Lung (tissue), 12 donors: ENCODE data around the gene COL1A1. TPM values are rescaled to one million over a fixed set of nuclear protein-coding genes. Genes with fewer than 3 reads are reported as not detected.

Experiments used
- ATAC-seq: fragments of 200-7000 bp; cut with Tn5 transposase; one replicate; pipeline ENCODE4 v1.9.1; 2020; ENCODE audit warnings: moderate number of reproducible peaks; ENCODE audit not compliant: insufficient read depth, low FRiP score
- DNase-seq, 3 donors: peaks; one replicate each; pipeline ENCODE4 v3.0.0-alpha.2; 2013 to 2017
- H3K27ac ChIP-seq, 2 donors: one replicate each; pipeline ENCODE4 v1.5.1; 2013; ENCODE audit warnings: mild to moderate bottlenecking in 2 of 2, moderate library complexity in 2 of 2, control low read depth in 1 of 2, inconsistent platforms in 1 of 2, low read depth in 1 of 2, low read length in 1 of 2
- H3K27me3 ChIP-seq, 3 donors: one replicate each; pipeline ENCODE4 v1.5.1; 2013; ENCODE audit warnings: low read length in 2 of 3; ENCODE audit not compliant: control insufficient read depth in 3 of 3, insufficient read depth in 3 of 3
- H3K36me3 ChIP-seq, 4 donors: one replicate each; pipeline ENCODE4 v1.5.1; 2013; ENCODE audit warnings: low read length in 4 of 4, mild to moderate bottlenecking in 1 of 4, moderate library complexity in 1 of 4; ENCODE audit not compliant: control insufficient read depth in 4 of 4, insufficient read depth in 4 of 4
- H3K4me1 ChIP-seq, 5 donors: one replicate each; pipeline ENCODE4 v1.5.1; 2013; ENCODE audit warnings: low read length in 5 of 5, mild to moderate bottlenecking in 2 of 5, moderate library complexity in 1 of 5; ENCODE audit not compliant: control insufficient read depth in 5 of 5, insufficient read depth in 5 of 5
- H3K4me3 ChIP-seq: one replicate; pipeline ENCODE4 v1.5.1; 2013; ENCODE audit warnings: mild to moderate bottlenecking, control low read depth, moderate library complexity
- H3K9ac ChIP-seq, 2 donors: one replicate each; pipeline ENCODE4 v1.5.1; 2013; ENCODE audit warnings: low read length in 2 of 2, control low read depth in 1 of 2; ENCODE audit not compliant: insufficient read depth in 1 of 2
- H3K9me3 ChIP-seq, 4 donors: one replicate each; pipeline ENCODE4 v1.5.1; 2013; ENCODE audit warnings: low read length in 3 of 4, mild to moderate bottlenecking in 1 of 4, moderate library complexity in 1 of 4; ENCODE audit not compliant: control insufficient read depth in 4 of 4, insufficient read depth in 3 of 4
- WGBS, 2 donors: extraction: QIAGEN DNeasy Blood & Tissue Kit; methylation state at CpG; one replicate each; pipeline ENCODE4 v1.1.7; 2013; 5-methylcytosine and 5-hydroxymethylcytosine counted together
- polyA plus RNA-seq, 2 donors: library from polyadenylated mRNA; stranded (reverse); fragments of 200-250 nt; gene quantifications; one replicate each; pipeline ENCODE4 v1.2.1, GENCODE V29; 2013
- total RNA-seq, 2 donors: library from RNA; depleted of rRNA in 1 of 2; stranded (reverse); fragments of >200 nt in 1 of 2; gene quantifications; one replicate each; pipeline ENCODE4 v1.2.1, GENCODE V29; 2014 to 2021
- TF ChIP-seq, protein P1 (sequence below): IDR thresholded peaks from 2 replicates; pipeline ENCODE4 v1.5.1; 2012; ENCODE audit warnings: mild to moderate bottlenecking; ENCODE audit errors: control extremely low read depth, extremely low read depth
- donor health status: control.
- donor health status: control.
- donor health status: Bipolar disorder and iron deficiency.
- donor health status: healthy.
- donor health status: DM: yes; HTN: yes; CAD: no.

The COL1A1 gene
- total and polyA plus RNA-seq, 4 donors = 30.5 to 1,330 (median 283) TPM

DNA sequence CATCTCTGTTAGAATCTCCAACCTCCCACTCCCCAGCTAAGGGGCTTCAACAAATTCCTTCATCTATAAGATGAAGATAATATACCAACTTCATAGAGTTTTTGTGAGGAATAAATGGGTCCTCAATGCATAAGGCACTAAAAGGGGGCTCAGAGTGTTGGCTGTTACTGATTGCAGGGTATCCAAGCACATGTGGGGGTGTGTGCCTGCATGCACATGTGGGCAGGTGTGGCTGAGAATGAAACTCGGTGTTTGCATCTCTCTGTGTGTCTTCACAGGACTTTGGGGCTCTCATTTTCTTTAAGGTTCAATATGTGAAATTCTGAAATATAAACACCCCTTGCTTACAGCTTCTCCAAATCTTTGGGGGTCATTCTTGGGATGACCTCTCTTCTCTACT is 46.8 kb downstream of the COL1A1 start:
- Histone ChIP-seq H3K4me1 (peaks cover 6 to 29% (median 21%) of the 10 kb centered on the region in 5 donors), H3K27ac (peak overlapping the region; percentile 21 to 65), H3K4me3 (no peak overlapping the region), H3K9me3 (no peaks in the 10 kb centered on the region), H3K27me3 (no peaks in the 10 kb centered on the region), H3K9ac (peak overlapping the region in 1 of 2 donors; percentile 38), H3K36me3 (no peaks in the 10 kb centered on the region)
- WGBS, 2 donors = 49 to 62% methylated on average over 1 of the region's 1 CpG
- DNase-seq (no peak), ATAC-seq (no peak)
- TF ChIP-seq, protein P1, sequence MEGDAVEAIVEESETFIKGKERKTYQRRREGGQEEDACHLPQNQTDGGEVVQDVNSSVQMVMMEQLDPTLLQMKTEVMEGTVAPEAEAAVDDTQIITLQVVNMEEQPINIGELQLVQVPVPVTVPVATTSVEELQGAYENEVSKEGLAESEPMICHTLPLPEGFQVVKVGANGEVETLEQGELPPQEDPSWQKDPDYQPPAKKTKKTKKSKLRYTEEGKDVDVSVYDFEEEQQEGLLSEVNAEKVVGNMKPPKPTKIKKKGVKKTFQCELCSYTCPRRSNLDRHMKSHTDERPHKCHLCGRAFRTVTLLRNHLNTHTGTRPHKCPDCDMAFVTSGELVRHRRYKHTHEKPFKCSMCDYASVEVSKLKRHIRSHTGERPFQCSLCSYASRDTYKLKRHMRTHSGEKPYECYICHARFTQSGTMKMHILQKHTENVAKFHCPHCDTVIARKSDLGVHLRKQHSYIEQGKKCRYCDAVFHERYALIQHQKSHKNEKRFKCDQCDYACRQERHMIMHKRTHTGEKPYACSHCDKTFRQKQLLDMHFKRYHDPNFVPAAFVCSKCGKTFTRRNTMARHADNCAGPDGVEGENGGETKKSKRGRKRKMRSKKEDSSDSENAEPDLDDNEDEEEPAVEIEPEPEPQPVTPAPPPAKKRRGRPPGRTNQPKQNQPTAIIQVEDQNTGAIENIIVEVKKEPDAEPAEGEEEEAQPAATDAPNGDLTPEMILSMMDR = no peak

DNA sequence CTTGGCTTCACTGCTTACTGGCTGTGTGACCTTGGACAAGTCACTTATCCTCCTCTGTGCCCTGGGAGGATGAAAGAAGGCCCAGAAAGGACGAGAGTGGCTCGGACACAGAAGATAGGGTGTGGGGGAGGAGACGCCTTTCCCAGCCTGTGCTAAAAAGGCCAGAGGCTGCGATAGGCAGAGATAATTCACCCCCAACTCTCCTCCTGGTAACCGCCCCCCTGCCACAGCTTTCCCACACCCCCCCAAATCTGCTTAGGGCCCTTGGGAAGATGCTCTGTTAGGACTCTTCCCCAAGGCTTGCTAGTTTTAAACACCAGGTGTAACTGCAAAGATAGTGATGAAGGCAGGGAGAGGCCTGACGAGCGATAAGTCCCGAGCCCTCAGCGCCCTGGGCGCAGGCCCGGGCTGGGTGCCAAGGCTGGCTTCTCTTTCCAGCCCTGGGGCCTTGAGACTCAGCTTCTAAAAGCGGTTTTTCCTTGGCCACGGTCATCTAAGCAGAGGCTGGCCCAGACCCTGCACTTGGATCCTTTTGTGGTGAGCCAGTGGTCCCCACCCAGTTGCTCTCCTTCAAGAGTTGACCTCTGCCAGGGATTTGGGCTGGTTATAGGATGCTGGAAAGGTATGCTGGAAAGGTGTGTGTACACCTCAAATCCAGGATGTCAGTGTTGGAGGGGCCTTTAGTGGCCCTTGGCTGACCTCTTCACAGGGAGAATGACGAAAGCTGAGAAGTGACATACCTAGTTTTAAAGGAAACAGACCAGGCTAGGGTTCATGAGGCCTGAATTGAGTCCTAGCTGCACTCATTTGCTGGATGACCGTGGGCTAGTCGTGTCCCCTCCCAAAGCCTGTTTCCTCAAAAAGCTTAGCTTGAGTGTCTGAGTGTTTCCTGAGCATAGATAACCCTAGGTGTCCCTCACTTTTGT is 47.5 kb downstream of the COL1A1 start:
- 50 to 66% methylated on average over 16 of the region's 16 CpGs for WGBS, 2 donors
- peaks cover 6 to 29% (median 21%) of the 10 kb centered on the region in 5 donors for H3K4me1 ChIP-seq
- H3K27me3 ChIP-seq = no peaks in the 10 kb centered on the region
- DNase-seq (no peak), ATAC-seq (no peak)
- TF ChIP-seq, protein P1 = no peak
- H3K9me3 ChIP-seq = no peaks in the 10 kb centered on the region
- no peaks in the 10 kb centered on the region for H3K36me3 ChIP-seq
- H3K4me3 ChIP-seq = no peak overlapping the region
- H3K9ac ChIP-seq = peak overlapping the region in 1 of 2 donors; percentile 38
- peak overlapping the region; percentile 21 to 59 for H3K27ac ChIP-seq

DNA sequence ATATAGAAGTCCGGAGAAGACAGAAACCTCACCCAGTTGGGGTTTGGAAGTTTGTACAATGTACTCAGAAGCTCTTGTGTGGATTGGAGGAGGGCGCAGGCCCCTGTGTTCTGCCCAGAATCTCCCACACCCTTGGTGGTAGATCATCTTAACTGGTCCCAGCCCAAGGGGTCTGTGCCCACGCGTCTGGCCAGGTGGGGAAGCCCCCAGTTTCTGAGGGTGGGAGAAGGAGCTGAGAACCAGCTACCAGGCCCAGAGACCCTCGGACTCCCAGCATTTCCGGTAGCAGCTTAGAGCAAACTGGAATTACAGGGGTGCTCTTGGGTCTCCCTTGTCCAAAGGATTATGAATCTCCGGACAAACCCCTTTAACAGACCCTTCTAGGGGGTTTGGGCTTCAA is 48.7 kb downstream of the COL1A1 start:
- WGBS, 2 donors = 75 to 84% methylated on average over 7 of the region's 7 CpGs
- TF ChIP-seq, protein P1 = no peak
- ATAC-seq (no peak), DNase-seq (no peak)
- no peaks in the 10 kb centered on the region for H3K36me3 ChIP-seq
- H3K9me3 ChIP-seq = no peaks in the 10 kb centered on the region
- no peaks in the 10 kb centered on the region for H3K27me3 ChIP-seq
- H3K4me3 ChIP-seq = no peak overlapping the region
- H3K9ac ChIP-seq = no peak overlapping the region
- peak overlapping the region; percentile 22 to 69 for H3K27ac ChIP-seq
- H3K4me1 ChIP-seq = peaks cover 9 to 36% (median 21%) of the 10 kb centered on the region in 5 donors
